PC-3 (cell line): ENCODE results near the gene ETAA1. TPM values are rescaled to one million over a fixed set of nuclear protein-coding genes. Genes with fewer than 3 reads are reported as not detected.

ENCODE experiments used
- ATAC-seq: fragments of 200-7000 bp; cut with Tn5 transposase; 2 replicates; pipeline ENCODE4 v1.9.1; 2020; ENCODE audit warnings: mild to moderate bottlenecking, moderate library complexity
- BruUV-seq: library from RNA; stranded (reverse); fragments of 400-500 nt; replicated peaks from 2 replicates; lab custom pipeline; 2021; lab: Mats Ljungman, UMichigan
- CTCF ChIA-PET: fragments of 300-600 bp; sonication (Branson Sonifier 250); formaldehyde crosslinking; loops from one replicate; lab custom pipeline; 2022; ENCODE audit warnings: antibody characterized with exemption; lab: Charles Lee
- POLR2A ChIA-PET: fragments of 300-600 bp; sonication (Branson Sonifier 250); formaldehyde crosslinking; loops from one replicate; lab custom pipeline; 2022; ENCODE audit warnings: antibody characterized with exemption; ENCODE audit not compliant: unreplicated experiment; lab: Charles Lee
- DNase-seq: peaks from one replicate; pipeline ENCODE4 v3.0.0-alpha.2; 2015
- H2AFZ ChIP-seq: fragments of 300-600 bp; sonication (generic); 2 replicates; pipeline ENCODE4 v1.6.0; 2016; ENCODE audit warnings: antibody characterized with exemption, low read length
- H3F3A ChIP-seq: fragments of 300-600 bp; sonication (generic); one replicate; pipeline ENCODE4 v1.6.0; 2017; ENCODE audit warnings: antibody characterized with exemption, low read length, control low read depth, mild to moderate bottlenecking; ENCODE audit not compliant: unreplicated experiment
- H3K27ac ChIP-seq: fragments of 300-600 bp; sonication (generic); 2 replicates; pipeline ENCODE4 v1.5.1; 2016; ENCODE audit warnings: mild to moderate bottlenecking, low read length
- H3K27me3 ChIP-seq: fragments of 300-600 bp; sonication (generic); 2 replicates; pipeline ENCODE4 v1.6.1; 2016; ENCODE audit warnings: low read length, mixed read lengths
- H3K36me3 ChIP-seq: fragments of 300-600 bp; sonication (generic); 2 replicates; pipeline ENCODE4 v1.6.1; 2016; ENCODE audit warnings: low read depth, mixed run types, low read length, mixed read lengths
- H3K4me1 ChIP-seq: fragments of 300-600 bp; sonication (generic); 2 replicates; pipeline ENCODE4 v1.5.1; 2016; ENCODE audit warnings: low read length; ENCODE audit not compliant: insufficient read depth
- H3K4me2 ChIP-seq: fragments of 300-600 bp; sonication (generic); 2 replicates; pipeline ENCODE4 v1.6.0; 2016; ENCODE audit warnings: low read length
- H3K4me3 ChIP-seq: fragments of 300-600 bp; sonication (generic); 2 replicates; pipeline ENCODE4 v1.5.1; 2016; ENCODE audit warnings: mild to moderate bottlenecking, low read length, mixed read lengths
- H3K79me2 ChIP-seq: fragments of 300-600 bp; sonication (generic); 2 replicates; pipeline ENCODE4 v1.6.1; 2017; ENCODE audit warnings: low read length, mixed read lengths
- H3K9ac ChIP-seq: fragments of 300-600 bp; sonication (generic); 2 replicates; pipeline ENCODE4 v1.6.0; 2016; ENCODE audit warnings: mild to moderate bottlenecking, low read length
- H3K9me2 ChIP-seq: fragments of 300-600 bp; sonication (generic); replicated peaks from 2 replicates; pipeline ENCODE4 v1.6.1; 2016; ENCODE audit warnings: mixed run types, low read length, mixed read lengths
- H3K9me3 ChIP-seq: fragments of 300-600 bp; sonication (generic); 2 replicates; pipeline ENCODE4 v1.6.1; 2016; ENCODE audit warnings: low read length, mixed read lengths
- H4K20me1 ChIP-seq: fragments of 300-600 bp; sonication (generic); 2 replicates; pipeline ENCODE4 v1.6.1; 2016; ENCODE audit warnings: low read length, mixed read lengths
- CTCF ChIP-seq: fragments of 300-600 bp; sonication (generic); conservative IDR thresholded peaks from 2 replicates; pipeline ENCODE4 v1.5.1; 2017; ENCODE audit warnings: antibody characterized with exemption, low read depth, mild to moderate bottlenecking, low read length
- EZH2 ChIP-seq: fragments of 300-600 bp; sonication (generic); IDR thresholded peaks from one replicate; pipeline ENCODE4 v1.6.1; 2017; ENCODE audit warnings: antibody characterized with exemption, mild to moderate bottlenecking, low read length; ENCODE audit not compliant: unreplicated experiment
- EZH2phosphoT487 ChIP-seq: fragments of 300-600 bp; sonication (generic); IDR thresholded peaks from 2 replicates; pipeline ENCODE4 v1.6.1; 2018; ENCODE audit warnings: mild to moderate bottlenecking, antibody characterized with exemption, low read length, borderline replicate concordance
- intact Hi-C: fragments of 100-400 bp; cut with micrococcal nuclease; formaldehyde crosslinking; loops from 2 replicates; pipeline ENCODE4 v1.9.0; 2023
- total RNA-seq: library from RNA; depleted of rRNA; stranded (reverse); fragments of >200 nt; gene quantifications from 2 replicates; pipeline ENCODE4 v1.2.3, GENCODE V29; 2014

The ETAA1 gene
- total RNA-seq, 1 experiment from 2014 or later, result 12.1 TPM

- no peak overlapping the region for H3K27ac ChIP-seq
- no peaks in the 10 kb centered on the region for H3K4me1 ChIP-seq
- no peaks in the 10 kb centered on the region for H3K36me3 ChIP-seq
- intact Hi-C loops, result no loop called here
- ATAC-seq (no peak), DNase-seq (no peak)
- no TSS peak for BruUV-seq
- ChIA-PET CTCF (no interaction called here), POLR2A (no interaction called here)
- H3K9me3 ChIP-seq, result no peaks in the 10 kb centered on the region
- no peak overlapping the region for H3K4me2 ChIP-seq
- no peaks in the 10 kb centered on the region for H4K20me1 ChIP-seq
- H2AFZ ChIP-seq, result no peak overlapping the region
- no peaks in the 10 kb centered on the region for H3K79me2 ChIP-seq
- no peak for TF ChIP-seq EZH2
- TF ChIP-seq EZH2phosphoT487, result no peak
- no peak for TF ChIP-seq CTCF
- H3K9me2 ChIP-seq, result no peaks in the 10 kb centered on the region
- no peaks in the 10 kb centered on the region for H3K27me3 ChIP-seq
- H3F3A ChIP-seq, result no peaks in the 10 kb centered on the region
- no peak overlapping the region for H3K9ac ChIP-seq
- no peak overlapping the region for H3K4me3 ChIP-seq
Measured at GRCh38 chr2:67374481-67374880, 22.7 kb upstream of the ETAA1 start.

DNA sequence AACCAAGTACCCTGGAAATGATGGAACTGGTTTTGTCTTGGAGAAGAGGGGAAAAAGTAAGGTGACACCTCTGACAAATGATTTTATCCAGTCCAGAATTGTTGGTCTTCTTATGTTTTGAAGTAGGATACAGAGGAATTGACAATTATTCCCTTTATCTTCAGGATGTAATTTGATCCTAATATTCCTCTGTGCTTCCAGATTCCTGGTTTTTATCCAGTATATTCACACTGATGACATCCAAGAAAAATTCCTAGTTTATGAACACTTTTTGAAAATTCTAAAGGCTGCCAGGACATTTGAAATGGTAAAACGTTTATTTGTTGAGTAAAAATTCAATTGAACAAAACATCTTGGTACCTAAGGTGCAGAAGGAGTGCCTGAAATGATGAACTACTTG is 22.2 kb upstream of the ETAA1 start:
- H2AFZ ChIP-seq, result no peak overlapping the region
- no TSS peak for BruUV-seq
- CTCF ChIA-PET, result no interaction called here

DNA sequence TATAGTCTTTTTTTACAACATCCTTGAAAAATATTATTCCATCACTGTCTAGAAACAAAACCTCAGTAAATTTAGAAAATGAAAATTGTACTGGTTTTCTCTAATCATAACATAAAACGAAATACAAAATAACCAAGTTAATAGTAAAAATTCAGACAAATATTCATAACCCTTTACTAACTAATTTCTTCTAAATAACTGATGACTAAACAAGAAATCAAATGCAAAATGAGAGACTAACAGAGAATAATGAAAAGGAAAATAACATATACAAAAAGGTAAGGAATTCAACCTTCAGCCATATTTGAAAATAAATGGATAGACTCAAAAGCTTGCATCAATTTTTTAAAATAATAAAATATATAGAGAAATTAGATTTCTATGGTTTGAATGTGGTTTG is 18.6 kb upstream of the ETAA1 start:
- Histone ChIP-seq H3K27ac (no peak overlapping the region), H3K9ac (no peak overlapping the region), H3K4me1 (no peaks in the 10 kb centered on the region), H3K9me2 (no peaks in the 10 kb centered on the region), H2AFZ (no peak overlapping the region), H3K27me3 (no peaks in the 10 kb centered on the region), H3F3A (no peaks in the 10 kb centered on the region), H4K20me1 (no peaks in the 10 kb centered on the region), H3K4me3 (no peak overlapping the region), H3K79me2 (no peaks in the 10 kb centered on the region), H3K36me3 (no peaks in the 10 kb centered on the region), H3K9me3 (no peaks in the 10 kb centered on the region), H3K4me2 (no peak overlapping the region)
- no TSS peak for BruUV-seq
- ChIA-PET CTCF (no interaction called here), POLR2A (no interaction called here)
- TF ChIP-seq CTCF, result no peak
- TF ChIP-seq EZH2, result no peak
- ATAC-seq (no peak), DNase-seq (no peak)
- intact Hi-C loops, result no loop called here

More for the DNA sequence above, 22.2 kb upstream of the ETAA1 start:
- no peak overlapping the region for H3K4me3 ChIP-seq
- H3K9me3 ChIP-seq, result no peaks in the 10 kb centered on the region
- H3K36me3 ChIP-seq, result no peaks in the 10 kb centered on the region
- H3K9ac ChIP-seq, result no peak overlapping the region
- H3F3A ChIP-seq, result no peaks in the 10 kb centered on the region
- no peaks in the 10 kb centered on the region for H3K9me2 ChIP-seq
- intact Hi-C loops, result no loop called here
- H3K27ac ChIP-seq, result no peak overlapping the region
- POLR2A ChIA-PET, result no interaction called here
- no peak overlapping the region for H3K4me2 ChIP-seq
- no peaks in the 10 kb centered on the region for H3K27me3 ChIP-seq
- DNase-seq (no peak), ATAC-seq (no peak)
- no peaks in the 10 kb centered on the region for H3K4me1 ChIP-seq
- no peaks in the 10 kb centered on the region for H4K20me1 ChIP-seq
- no peaks in the 10 kb centered on the region for H3K79me2 ChIP-seq
- TF ChIP-seq CTCF, result no peak
- TF ChIP-seq EZH2, result no peak
- no peak for TF ChIP-seq EZH2phosphoT487
